Stimulated activated CD4-positive, alpha-beta T cell treated with anti-CD3 and anti-CD28 coated beads, Interleukin-4, amount 100 ng/mL, for 4 hours (primary cell): ENCODE data around the gene R3HDM4.

Source experiments
- DNase-seq, 2 experiments: peaks; one replicate each; pipeline ENCODE4 v3.0.0-alpha.2; 2020

The R3HDM4 gene

DNA sequence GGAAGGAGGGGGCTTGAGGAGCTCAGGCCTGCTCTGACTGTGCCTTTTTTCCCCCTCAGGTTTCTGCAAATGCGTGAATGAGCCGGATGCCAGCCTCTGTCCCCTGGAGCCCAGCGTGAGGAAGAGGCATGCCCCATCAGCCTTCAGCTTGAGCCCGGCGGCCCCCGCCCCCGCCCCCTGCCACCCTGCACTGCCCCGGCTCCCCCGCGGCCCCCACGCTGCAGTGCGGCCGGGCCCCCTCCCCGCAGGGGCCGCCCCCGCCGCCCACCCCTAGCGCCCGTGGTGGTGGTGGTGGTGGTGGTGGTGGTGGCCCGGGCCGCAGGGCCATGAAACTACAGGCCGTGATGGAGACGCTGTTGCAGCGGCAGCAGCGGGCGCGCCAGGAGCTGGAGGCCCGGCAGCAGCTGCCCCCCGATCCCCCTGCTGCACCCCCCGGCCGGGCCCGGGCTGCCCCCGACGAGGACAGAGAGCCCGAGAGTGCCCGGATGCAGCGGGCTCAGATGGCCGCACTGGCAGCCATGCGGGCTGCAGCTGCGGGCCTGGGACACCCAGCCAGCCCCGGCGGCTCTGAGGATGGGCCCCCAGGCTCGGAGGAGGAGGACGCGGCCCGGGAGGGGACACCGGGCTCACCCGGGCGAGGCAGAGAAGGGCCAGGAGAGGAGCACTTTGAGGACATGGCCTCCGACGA is 16.3 kb upstream of the R3HDM4 start:
- no peak for DNase-seq

DNA sequence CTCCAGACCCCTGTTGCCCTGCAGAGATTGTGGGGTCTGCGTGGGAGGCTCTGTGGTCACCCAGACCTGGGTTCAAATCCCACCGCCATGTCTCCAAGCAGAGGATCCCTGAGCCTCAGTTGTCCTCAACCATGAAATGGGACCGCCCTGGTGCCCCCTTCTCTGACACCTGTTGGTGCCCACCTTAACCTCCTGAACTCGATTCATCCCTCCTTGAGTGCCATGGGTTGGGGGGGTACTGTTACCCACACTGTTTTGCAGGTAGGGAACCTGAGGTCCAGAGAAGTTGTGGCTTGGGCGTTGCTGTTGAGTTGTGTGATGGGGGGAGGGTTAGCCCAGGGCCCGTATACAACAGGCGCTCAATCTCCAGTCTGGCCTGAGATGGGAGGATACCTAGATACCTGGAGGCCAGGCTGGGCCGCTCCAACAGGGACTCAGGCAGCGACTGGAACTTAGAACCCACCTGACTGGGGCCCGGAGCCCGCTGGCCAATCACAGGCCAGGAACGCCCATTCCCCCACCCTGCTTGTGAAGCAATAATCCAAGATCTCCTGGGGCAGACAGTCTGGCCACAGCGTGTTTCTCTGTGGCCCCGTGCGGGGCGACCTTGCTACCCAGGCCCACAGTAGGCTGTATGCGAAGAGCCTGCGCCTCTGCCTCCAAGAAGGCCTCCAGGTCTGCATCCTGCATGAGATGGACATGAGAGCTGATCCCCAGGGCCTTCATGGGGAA is 15.6 kb upstream of the R3HDM4 start:
- no peak for DNase-seq

DNA sequence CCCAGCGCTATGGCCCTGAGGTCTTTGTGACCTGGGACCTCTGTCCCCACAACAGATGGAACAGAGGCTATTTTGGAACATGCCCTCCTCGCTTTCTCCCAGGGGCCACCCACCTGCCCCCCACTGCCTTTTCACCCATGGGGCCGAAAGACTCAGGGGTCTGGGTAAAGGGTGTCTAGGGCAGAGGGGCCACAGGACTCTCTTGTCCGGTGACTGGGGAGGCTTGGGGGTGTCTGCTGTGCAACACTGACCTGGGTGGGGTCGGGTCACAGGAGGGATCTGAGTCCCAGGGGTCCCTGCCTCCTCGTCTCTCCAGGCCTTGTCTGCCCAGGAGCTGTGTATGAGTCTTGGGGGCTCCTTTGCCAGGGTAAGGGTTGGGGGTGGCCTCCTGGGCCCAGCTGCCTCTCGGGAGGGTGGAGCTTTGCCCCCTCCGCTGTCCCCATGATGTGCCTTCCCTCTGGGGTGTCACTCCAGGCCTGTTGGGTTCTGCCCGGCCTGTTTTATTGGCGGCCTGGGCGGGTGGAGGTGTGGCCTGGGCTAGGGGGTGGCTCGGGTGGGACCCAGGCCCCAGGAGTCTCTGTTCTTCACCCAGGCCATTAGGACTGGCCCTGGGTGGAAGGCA is 14.9 kb upstream of the R3HDM4 start:
- DNase-seq = no peak

DNA sequence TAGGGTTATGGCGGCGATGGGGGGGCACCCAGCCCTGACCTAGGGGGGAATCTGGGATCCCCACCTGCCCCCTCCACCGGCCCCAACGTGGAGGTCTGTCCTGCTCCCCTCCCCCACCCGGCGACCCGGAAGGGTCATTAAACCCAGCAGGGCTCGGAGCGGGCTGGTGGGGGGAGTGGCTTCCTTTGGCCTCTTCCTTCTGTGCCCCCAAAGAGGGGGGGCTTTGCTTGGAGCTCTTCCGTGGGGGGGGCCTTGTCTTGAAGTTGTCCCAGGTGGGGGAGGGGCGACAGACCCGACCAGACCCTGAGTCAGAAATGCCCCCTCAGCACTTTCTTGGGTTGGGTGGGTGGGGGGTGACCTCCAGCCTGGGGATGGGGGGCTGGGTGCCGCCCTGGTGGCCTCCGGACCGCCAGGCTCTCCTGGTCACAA is 14.3 kb upstream of the R3HDM4 start:
- DNase-seq = no peak

DNA sequence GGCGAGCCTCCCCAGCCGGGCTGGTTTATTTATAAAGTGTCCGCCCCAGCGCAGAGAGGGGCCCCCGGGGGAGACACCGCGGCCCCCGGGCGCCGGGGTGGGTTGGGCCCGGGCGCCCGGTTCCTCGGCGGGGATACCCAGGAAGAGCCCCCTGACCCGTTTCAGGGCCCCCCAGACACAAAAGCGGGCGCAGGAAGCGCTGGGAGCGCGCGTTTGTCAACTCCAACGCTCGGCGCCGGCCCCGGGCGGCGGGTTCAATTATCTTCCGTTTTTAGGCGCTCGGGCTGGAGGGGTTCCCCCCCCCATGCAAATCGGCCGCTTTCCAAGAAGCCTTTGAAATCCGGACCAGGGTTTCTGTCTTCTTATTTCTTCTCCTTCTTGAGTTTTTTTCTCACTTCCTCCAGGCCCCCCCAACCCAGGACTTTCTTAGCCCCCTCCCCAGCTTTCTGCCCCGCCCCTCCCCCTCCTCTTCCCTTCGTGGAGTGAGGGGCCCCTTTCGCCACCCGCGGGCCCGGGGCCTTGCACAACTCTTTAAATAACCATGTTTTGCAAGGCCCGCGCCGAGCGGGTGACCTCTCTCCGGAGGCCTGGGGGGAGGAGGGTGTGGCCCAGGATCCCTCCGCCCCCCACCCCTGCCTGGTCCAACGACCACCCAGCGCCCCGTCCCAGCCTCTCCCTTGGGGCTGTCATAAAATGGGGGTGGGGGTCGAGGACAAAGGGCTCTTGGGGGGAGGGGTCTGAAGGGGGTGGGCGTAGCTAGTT is 13.8 kb upstream of the R3HDM4 start:
- DNase-seq = no peak

DNA sequence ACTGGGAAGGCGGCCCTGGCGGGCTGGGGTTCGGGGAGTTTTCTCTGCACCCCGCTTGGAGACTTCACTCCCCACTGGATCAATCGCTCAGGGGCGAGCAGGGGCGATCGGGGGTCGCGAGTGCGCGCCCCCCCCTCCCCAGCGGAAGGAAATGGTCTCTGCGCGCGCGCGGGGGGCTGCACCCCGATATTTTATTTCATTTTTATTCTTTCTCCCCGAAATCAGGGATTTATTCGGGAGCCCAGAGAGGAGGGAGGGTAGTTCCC is 13.2 kb upstream of the R3HDM4 start:
- DNase-seq = no peak

DNA sequence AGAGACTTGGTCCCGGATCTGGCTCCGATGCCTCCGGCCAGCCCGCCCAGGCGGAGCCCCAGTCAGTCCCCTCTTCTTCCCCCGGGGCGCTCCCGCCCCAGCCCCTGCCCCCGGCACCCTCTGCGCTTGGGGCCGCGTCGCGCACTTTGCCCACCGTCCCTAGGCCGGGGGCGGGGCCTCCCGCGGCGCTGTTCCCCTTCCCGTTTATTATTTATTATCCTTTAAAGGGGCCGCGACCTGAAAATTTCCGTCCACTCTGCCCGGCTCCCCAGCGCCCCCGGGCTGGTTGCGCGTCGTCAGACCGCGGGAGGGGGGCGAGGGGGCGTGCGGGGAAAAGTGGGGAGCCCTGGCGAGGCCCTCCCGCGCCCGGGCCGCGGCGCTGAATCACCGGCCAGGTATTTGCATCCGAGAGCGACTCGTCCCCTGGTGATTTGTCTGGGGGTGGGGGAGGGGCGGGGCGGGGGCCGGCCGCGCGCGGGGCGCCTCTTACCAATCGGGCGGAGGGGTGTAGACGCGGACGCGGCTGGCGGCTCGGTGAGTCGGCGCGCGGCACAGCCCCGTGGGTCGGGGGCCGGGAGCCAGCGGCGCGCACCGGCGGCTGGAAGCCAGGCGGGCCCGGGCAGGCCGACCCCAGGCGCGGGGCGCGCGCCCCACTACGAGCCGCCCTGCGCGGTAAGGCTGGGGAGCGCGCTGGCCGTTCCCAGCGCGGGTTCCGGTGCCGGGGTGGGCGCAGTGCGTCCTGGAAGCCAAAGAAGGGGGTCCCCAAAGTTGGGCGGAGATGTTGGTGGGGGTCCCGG is 12.7 kb upstream of the R3HDM4 start, which contains the start of gene ARID3A:
ARID3A (plus strand) TSS at position 510 of the 797 bp plus-strand sequence. CDS start 3,494 bp downstream, outside the sequence.
- DNase-seq = peak; percentile 70 to 72

DNA sequence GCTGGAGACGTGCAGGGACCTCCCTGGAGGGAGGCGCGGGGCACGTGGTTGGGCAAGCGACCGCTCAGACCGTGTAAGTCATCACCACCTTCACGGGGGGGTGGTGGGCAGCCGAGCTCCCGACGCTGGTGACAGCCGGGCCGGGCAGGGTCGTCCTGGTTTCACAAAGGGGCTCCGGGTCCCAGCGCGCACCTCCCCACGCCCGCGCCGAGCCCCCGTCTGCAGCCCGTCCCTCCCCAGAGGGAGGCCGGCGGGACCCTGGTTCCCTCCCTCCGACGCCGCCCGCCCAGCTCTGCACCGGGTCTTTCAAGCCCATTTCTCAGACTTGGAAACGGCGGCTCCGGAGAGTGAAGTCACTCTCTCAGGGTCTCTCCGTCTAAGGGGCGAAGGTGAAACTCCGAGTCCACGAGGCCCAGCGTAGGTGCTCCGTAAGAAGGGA is 12.1 kb upstream of the R3HDM4 start:
- peak in 1 of 2 experiments; percentile 56 for DNase-seq

DNA sequence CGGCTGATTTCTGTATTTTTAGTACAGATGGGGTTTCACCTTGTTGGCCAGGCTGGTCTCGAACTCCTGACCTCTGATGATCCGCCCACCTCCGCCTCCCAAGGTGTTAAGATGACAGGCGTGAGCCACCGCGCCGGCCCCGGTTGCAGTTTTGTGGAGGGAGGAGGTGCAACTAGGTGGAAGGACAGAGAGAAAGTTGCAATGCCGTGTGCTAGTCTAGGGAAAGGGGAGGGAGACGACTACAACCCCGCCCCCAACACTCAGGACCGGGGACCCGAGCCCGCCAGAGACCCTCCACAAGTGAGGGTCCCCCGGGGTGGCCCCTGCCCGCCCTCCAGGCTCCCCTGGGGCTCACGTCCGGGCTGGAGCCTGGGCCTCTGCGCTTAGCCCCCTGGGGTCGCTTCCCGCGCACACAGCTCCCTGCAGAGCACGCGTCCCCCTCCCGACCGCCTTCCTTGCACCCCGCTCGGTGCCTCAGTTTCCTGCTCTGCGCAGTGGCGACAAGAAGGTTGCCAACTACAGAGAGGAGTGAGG is 11.6 kb upstream of the R3HDM4 start:
- no peak for DNase-seq

DNA sequence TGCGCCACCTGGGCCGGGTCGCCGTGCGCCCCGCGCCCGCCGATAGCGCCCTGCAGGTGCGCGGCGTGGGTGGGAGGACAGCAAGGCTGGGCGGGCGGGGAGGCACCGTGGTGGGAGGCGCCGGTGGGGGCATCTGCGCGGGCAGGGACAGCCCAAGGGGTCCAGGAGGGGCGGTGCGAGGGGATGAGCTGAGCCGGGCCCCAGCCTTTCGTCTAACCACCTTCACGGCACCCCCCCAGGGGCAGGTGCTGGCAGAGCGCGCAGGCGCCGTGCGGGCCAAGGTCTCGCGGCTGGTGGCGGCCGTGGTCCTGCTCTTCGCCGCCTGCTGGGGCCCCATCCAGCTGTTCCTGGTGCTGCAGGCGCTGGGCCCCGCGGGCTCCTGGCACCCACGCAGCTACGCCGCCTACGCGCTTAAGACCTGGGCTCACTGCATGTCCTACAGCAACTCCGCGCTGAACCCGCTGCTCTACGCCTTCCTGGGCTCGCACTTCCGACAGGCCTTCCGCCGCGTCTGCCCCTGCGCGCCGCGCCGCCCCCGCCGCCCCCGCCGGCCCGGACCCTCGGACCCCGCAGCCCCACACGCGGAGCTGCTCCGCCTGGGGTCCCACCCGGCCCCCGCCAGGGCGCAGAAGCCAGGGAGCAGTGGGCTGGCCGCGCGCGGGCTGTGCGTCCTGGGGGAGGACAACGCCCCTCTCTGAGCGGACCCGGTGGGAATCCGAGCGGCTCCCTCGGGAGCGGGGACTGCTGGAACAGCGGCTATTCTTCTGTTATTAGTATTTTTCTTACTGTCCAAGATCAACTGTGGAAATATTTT is 7.2 kb upstream of the R3HDM4 start:
- peak; percentile 65 to 66 for DNase-seq

DNA sequence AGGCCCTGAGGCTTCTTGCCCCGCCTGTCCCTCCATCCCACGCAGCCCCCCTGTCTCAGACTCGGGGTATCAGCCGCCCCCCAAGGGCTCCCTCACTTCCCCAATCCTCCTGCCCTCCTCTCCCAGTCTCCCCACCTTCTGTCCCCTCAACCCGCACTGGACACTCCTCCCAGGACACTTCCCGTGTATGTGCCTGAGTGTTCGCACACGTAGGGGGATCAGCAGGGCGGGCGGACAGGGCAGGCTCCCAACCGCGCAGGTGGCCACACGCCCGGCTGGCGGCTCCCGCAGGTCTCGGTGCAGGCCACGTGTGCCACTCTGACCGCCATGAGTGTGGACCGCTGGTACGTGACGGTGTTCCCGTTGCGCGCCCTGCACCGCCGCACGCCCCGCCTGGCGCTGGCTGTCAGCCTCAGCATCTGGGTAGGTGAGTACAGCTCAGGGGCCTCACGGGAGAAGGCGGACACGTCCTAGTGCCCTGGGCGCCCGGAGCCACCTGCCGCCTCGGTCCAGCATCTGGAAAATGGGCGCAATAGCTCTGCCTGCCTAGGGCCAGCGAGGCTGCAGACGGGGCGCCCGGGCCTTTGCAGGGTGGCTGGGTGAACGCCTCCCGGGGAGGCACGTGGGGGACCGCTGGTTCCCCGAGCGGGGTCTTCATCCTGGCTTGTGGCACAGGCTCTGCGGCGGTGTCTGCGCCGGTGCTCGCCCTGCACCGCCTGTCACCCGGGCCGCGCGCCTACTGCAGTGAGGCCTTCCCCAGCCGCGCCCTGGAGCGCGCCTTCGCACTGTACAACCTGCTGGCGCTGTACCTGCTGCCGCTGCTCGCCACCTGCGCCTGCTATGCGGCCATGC is 6.4 kb upstream of the R3HDM4 start:
- peak in 1 of 2 experiments; percentile 42 for DNase-seq

DNA sequence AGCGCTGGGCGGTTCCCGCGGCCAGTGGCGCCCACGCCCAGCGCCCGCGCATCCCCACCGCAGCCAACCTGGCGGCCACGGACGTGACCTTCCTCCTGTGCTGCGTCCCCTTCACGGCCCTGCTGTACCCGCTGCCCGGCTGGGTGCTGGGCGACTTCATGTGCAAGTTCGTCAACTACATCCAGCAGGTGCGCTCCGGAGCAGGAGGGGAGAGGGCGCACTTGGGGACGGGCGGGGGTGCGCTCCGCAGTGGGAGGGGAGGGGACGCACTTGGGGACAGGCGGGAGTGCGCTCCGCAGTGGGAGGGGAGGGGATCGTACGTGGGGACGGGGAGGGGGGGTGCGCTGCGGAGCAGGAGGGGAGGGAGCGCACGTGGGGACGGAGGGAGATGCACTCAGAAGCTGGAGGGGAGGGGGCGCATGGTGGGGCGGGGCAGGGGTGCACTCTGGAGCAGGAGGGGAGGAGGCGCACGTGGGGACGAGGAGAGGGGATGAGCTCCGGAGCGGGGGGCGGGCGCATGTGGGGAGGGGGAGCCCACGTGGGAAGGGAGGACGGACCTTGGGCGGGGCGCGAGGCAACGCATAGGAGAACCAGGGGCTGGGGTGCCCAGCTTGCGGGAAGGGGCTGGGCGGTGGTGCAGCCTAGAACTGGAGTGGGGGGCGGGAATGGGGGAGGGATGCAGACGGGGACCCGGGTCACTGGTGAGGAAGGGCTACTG is 5.6 kb upstream of the R3HDM4 start:
- DNase-seq = no peak

DNA sequence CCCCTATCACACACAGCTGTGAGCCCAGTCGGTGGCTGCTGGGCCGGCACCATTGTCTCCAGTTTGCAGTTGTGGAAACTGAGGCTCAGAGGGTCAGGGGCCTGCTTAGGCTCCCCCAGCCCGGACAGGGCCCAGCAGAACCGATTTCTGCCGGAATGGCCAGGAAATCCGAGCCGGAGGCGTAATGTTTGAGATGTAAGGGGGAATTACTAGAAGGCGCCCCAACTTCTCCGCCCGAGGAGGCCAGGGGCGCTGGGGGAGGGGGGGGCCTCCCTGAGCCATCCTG is 5.1 kb upstream of the R3HDM4 start:
- no peak for DNase-seq

DNA sequence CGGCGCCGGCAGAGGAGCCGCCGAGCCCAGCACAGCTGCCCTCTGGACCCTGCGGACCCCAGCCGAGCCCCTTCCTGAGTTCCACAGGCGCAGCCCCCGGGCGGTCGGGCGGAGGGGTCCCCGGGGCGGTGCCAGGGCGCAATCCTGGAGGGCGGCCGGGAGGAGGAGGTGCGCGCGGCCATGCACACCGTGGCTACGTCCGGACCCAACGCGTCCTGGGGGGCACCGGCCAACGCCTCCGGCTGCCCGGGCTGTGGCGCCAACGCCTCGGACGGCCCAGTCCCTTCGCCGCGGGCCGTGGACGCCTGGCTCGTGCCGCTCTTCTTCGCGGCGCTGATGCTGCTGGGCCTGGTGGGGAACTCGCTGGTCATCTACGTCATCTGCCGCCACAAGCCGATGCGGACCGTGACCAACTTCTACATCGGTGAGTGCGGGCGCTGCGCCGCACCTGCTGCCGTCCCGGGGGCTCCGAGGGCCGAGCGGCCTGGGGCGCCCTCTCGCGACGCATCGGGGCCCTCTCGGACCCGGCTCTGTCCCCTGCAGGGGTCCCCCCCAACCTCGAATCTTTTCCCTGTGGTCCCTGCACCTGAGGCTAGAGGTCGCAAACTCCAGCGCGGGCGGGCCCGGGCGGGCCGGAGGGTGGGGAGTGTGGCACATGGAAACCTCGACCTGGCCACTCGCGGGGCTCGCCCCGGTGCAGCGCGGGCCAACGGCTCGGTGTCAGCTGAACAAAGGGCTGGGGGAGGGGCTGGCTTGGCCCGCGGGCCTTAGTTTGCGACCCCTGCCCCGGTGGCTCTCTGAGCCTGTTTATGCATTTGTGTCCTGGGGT is 4.5 kb upstream of the R3HDM4 start, which contains the start of gene KISS1R:
KISS1R (plus strand) TSS at position 11 of the 829 bp plus-strand sequence; CDS start at position 181, 170 bp downstream.
- DNase-seq = no peak

DNA sequence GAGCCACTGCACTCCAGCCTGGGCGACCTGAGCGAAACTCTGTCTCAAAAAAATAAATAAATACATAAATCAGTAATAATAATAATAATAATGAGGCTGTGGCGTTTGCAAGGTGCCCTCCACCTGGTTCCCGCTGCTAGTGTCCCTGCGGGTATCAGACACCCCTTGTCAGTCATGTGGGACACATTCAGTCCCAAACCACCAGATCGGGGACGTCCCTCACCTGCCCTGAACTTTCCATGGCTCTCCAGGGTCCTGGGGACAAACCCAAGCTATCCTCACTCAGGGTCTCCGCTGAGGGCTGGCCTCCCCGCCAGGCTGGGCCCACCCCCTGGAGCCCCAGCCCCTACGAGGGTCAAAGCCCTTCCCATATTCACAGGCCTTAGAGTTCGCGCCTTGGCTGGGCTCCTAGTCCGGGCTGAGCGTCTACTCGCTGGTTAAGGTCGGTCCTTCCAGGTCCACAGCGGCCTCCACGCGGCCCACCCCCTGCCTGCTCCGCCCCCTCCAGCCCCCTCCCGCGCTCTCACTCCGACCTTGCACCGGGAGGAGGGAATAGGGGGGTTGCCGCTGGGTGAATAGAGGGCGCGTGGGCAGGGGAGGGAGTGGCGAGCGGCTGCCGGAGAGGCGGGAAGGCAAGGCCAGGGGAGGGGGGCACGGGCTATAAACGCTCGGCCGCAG is 3.8 kb upstream of the R3HDM4 start:
- peak; percentile 52 to 55 for DNase-seq

DNA sequence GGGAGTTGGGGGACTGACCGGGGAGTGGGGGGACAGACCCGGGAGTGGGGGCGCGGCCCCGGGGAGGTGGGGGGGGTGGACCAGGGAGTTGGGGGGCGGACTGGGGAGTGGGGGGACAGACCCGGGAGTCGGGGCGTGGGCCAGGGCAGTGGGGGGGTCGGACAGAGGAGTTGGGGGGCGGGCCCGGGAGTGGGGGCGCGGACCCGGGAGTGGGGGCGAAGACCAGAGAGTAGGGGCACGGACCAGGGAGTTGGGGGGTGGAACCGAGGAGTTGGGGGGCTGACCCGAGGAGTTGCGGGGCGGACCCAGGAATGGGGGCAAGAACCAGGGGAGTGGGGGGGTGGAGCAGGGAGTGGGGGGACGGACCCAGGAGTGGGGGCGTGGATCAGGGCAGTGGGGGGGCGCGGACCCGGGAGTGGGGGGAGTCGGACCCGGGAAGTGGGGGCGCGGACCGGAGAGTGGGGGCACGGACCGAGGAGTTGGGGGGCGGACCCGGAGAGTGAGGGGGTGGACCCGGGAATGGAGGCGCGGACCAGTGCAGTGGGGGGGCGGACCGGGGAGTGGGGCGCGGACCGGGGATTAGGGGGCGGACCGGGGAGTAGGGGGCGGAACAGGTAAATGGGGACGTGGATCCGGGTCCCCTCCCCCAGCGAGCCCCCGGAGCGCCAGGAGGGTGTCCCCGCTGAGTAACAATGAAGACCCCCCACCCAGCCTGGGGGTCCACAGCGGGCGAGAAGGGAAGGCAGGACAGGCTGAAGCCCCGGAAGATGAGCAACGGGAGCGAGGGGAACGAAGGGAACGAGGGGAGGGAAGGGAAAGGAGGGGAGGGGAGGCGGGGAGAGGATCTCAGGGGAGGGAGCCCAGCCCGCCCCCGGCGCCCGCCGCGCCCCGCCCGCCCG is 589 bp downstream of the R3HDM4 start:
- DNase-seq = no peak
